RWPE2 (cell line): ENCODE results near the gene PROSER3.

Experiments
- ATAC-seq: fragments of 200-7000 bp; cut with Tn5 transposase; 3 replicates; pipeline ENCODE4 v1.9.1; 2021; ENCODE audit warnings: low read depth
- DNase-seq: peaks from one replicate; pipeline ENCODE4 v3.0.0-alpha.2; 2020; ENCODE audit warnings: low spot score
- H3K27ac ChIP-seq: fragments of 450-650 bp; 2 replicates; pipeline ENCODE4 v1.5.1; 2017; ENCODE audit warnings: mild to moderate bottlenecking; ENCODE audit not compliant: poor library complexity, severe bottlenecking
- H3K27me3 ChIP-seq: fragments of 250-450 bp; sonication (Bioruptor Pico); 2 replicates; pipeline ENCODE4 v1.5.1; 2021; ENCODE audit warnings: mild to moderate bottlenecking, moderate library complexity; ENCODE audit not compliant: insufficient read depth, poor library complexity, severe bottlenecking
- H3K36me3 ChIP-seq: fragments of 250-450 bp; sonication (Bioruptor Pico); 2 replicates; pipeline ENCODE4 v1.5.1; 2020; ENCODE audit warnings: low read depth, mild to moderate bottlenecking, moderate library complexity
- H3K4me1 ChIP-seq: fragments of 250-450 bp; sonication (Bioruptor Pico); 2 replicates; pipeline ENCODE4 v1.5.1; 2021; ENCODE audit warnings: mild to moderate bottlenecking, moderate library complexity; ENCODE audit not compliant: insufficient read depth, poor library complexity, severe bottlenecking
- H3K4me3 ChIP-seq: fragments of 250-450 bp; sonication (Bioruptor Pico); 2 replicates; pipeline ENCODE4 v1.5.1; 2021; ENCODE audit warnings: mild to moderate bottlenecking, moderate library complexity; ENCODE audit not compliant: severe bottlenecking
- H3K9me3 ChIP-seq: fragments of 250-450 bp; sonication (Bioruptor Pico); 2 replicates; pipeline ENCODE4 v1.5.1; 2021; ENCODE audit warnings: mild to moderate bottlenecking, moderate library complexity; ENCODE audit not compliant: severe bottlenecking
- CTCF ChIP-seq: fragments of 450-650 bp; IDR thresholded peaks from one replicate; pipeline ENCODE4 v1.5.1; 2017; ENCODE audit warnings: mild to moderate bottlenecking, moderate library complexity; ENCODE audit not compliant: poor library complexity, severe bottlenecking

PROSER3 gene

GRCh38 chr19:35807633-35808032 is 49.7 kb downstream of the PROSER3 start:
- H3K4me3 ChIP-seq: no peak overlapping the region
- H3K9me3 ChIP-seq: no peaks in the 10 kb centered on the region
- H3K36me3 ChIP-seq: no peaks in the 10 kb centered on the region
- H3K4me1 ChIP-seq: no peaks in the 10 kb centered on the region
- DNase-seq (no peak), ATAC-seq (no peak)
- no peak overlapping the region for H3K27ac ChIP-seq
- no peaks in the 10 kb centered on the region for H3K27me3 ChIP-seq
- TF ChIP-seq CTCF: no peak

GRCh38 chr19:35811317-35812219 is 53.6 kb downstream of the PROSER3 start:
- Histone ChIP-seq H3K27ac (no peak overlapping the region), H3K4me3 (no peak overlapping the region), H3K36me3 (no peaks in the 10 kb centered on the region), H3K27me3 (no peaks in the 10 kb centered on the region), H3K4me1 (no peaks in the 10 kb centered on the region), H3K9me3 (no peaks in the 10 kb centered on the region)
- no peak for DNase-seq
- ATAC-seq: no peak
- no peak for TF ChIP-seq CTCF

- H3K4me3 ChIP-seq: no peak within 1 kb of the TSS
- H3K27ac ChIP-seq: no peak within 1 kb of the TSS
- no peak for TF ChIP-seq CTCF
- no peaks in the 10 kb centered on the region for H3K27me3 ChIP-seq
- H3K4me1 ChIP-seq: no peaks in the 10 kb centered on the region
- H3K9me3 ChIP-seq: no peaks in the 10 kb centered on the region
- DNase-seq: no peak
- ATAC-seq: no peak
- no peaks in the 10 kb centered on the region for H3K36me3 ChIP-seq
Measured at GRCh38 chr19:35812220-35813042, 54.5 kb downstream of the PROSER3 start, which contains the start of gene PRODH2. TSS of gene PRODH2 (minus strand) at chr19:35812845. CDS start at chr19:35812805, 40 bp downstream.

- no peak for TF ChIP-seq CTCF
- Histone ChIP-seq H3K4me1 (no peaks in the 10 kb centered on the region), H3K27me3 (no peaks in the 10 kb centered on the region), H3K27ac (no peak overlapping the region), H3K9me3 (no peaks in the 10 kb centered on the region), H3K36me3 (no peaks in the 10 kb centered on the region), H3K4me3 (no peak overlapping the region)
- DNase-seq (no peak), ATAC-seq (no peak)
Measured at GRCh38 chr19:35813043-35813890, 55.3 kb downstream of the PROSER3 start.
